ENCODE measurements around the gene ANAPC13. TPM values are rescaled to one million over a fixed set of nuclear protein-coding genes. Genes with fewer than 3 reads are reported as not detected.

Gene ANAPC13
- total RNA-seq, 1 experiment from 2014 or later, result 68.8 TPM

DNA sequence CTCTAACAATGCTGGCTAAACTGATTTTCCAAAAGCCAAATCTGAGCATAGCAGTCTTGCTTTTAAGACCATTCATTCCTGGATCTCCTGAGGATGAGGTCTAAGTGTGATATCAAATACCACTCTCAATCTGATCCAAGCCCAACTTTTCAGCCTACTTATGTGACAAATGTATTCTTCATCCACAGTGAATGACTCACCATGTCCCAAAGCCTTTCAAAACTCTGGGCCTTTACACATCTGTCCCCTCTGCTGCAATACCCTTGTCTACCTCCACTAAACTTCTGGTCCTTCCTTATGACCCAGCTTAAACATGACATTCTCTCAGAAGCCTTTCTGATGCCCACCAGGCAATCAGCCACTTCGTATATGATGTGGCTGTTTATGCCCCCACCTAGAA is 4.6 kb downstream of the ANAPC13 start:
- H3K36me3 ChIP-seq (ENCODE audit: control insufficient read depth, insufficient read depth, low read length), result peaks cover 39% of the 10 kb centered on the region
- POLR2A ChIA-PET, result no interaction called here

DNA sequence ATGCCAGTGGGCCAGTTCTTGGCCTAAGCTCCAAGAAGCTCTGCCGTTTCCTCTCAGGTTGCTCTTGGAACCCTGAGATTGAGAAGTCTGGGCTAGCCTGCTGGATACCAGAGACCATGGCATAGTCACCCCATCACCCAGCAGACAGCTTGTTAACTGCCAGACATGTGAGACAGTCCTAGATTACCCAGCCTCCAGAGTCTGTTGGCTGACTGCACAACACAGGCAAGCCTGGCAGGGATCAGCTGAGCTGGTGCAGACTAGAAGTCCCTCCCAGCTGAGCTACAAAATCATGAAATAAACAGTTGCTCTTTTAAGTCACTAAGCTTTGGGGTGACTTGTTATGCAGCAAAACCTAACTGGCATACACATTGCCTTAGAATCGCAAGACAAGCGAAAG is 5.2 kb downstream of the ANAPC13 start:
- BruUV-seq (replicated peaks), result no TSS peak

More for the DNA sequence above, 4.6 kb downstream of the ANAPC13 start:
- Histone ChIP-seq H3K9me3 (ENCODE audit: control insufficient read depth, insufficient read depth, low read depth, low read length) (no peaks in the 10 kb centered on the region), H3K27me3 (ENCODE audit: control insufficient read depth, insufficient read depth, low read length) (no peaks in the 10 kb centered on the region), H3K4me1 (ENCODE audit: control insufficient read depth, insufficient read depth, low read length) (peaks cover 12% of the 10 kb centered on the region), H3K4me3 (ENCODE audit: low read depth in 2 of 2, low read length in 2 of 2) (no peak overlapping the region), H3K27ac (ENCODE audit: low read length) (no peak overlapping the region)
- TF ChIP-seq TCF7L2 (IDR thresholded peaks at IDR 0.05; ENCODE audit: low read depth, low read length) (no peak), SIN3A (IDR thresholded peaks at IDR 0.05; ENCODE audit: borderline replicate concordance, insufficient read depth, low read depth, low read length) (no peak), POLR2AphosphoS5 (IDR thresholded peaks at IDR 0.05; ENCODE audit: low read depth, low read length) (no peak)
- TF ChIP-seq, protein P1, sequence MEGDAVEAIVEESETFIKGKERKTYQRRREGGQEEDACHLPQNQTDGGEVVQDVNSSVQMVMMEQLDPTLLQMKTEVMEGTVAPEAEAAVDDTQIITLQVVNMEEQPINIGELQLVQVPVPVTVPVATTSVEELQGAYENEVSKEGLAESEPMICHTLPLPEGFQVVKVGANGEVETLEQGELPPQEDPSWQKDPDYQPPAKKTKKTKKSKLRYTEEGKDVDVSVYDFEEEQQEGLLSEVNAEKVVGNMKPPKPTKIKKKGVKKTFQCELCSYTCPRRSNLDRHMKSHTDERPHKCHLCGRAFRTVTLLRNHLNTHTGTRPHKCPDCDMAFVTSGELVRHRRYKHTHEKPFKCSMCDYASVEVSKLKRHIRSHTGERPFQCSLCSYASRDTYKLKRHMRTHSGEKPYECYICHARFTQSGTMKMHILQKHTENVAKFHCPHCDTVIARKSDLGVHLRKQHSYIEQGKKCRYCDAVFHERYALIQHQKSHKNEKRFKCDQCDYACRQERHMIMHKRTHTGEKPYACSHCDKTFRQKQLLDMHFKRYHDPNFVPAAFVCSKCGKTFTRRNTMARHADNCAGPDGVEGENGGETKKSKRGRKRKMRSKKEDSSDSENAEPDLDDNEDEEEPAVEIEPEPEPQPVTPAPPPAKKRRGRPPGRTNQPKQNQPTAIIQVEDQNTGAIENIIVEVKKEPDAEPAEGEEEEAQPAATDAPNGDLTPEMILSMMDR (IDR thresholded peaks at IDR 0.05), result no peak
- TF ChIP-seq, protein P2, sequence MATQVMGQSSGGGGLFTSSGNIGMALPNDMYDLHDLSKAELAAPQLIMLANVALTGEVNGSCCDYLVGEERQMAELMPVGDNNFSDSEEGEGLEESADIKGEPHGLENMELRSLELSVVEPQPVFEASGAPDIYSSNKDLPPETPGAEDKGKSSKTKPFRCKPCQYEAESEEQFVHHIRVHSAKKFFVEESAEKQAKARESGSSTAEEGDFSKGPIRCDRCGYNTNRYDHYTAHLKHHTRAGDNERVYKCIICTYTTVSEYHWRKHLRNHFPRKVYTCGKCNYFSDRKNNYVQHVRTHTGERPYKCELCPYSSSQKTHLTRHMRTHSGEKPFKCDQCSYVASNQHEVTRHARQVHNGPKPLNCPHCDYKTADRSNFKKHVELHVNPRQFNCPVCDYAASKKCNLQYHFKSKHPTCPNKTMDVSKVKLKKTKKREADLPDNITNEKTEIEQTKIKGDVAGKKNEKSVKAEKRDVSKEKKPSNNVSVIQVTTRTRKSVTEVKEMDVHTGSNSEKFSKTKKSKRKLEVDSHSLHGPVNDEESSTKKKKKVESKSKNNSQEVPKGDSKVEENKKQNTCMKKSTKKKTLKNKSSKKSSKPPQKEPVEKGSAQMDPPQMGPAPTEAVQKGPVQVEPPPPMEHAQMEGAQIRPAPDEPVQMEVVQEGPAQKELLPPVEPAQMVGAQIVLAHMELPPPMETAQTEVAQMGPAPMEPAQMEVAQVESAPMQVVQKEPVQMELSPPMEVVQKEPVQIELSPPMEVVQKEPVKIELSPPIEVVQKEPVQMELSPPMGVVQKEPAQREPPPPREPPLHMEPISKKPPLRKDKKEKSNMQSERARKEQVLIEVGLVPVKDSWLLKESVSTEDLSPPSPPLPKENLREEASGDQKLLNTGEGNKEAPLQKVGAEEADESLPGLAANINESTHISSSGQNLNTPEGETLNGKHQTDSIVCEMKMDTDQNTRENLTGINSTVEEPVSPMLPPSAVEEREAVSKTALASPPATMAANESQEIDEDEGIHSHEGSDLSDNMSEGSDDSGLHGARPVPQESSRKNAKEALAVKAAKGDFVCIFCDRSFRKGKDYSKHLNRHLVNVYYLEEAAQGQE (IDR thresholded peaks at IDR 0.05; ENCODE audit: insufficient read depth in 1 of 2, low read depth in 2 of 2, low read length in 1 of 2), result no peak
- intact Hi-C loops (cut with micrococcal nuclease; ENCODE audit: unreplicated experiment), result no loop called here
- BruUV-seq (replicated peaks), result no TSS peak
- CTCF ChIA-PET, result no interaction called here
- in situ Hi-C loops (cut with HindIII; ENCODE audit: low pct_unique_long_range_greater_than_20kb, low sequenced_read_pairs), result no loop called here
- DNase-seq (ENCODE audit: low read depth, low spot score), result no peak
- no peak for ATAC-seq

More for the DNA sequence above, 5.2 kb downstream of the ANAPC13 start:
- Histone ChIP-seq H3K27me3 (ENCODE audit: control insufficient read depth, insufficient read depth, low read length) (no peaks in the 10 kb centered on the region), H3K27ac (ENCODE audit: low read length) (no peak overlapping the region), H3K4me3 (ENCODE audit: low read depth in 2 of 2, low read length in 2 of 2) (no peak overlapping the region), H3K36me3 (ENCODE audit: control insufficient read depth, insufficient read depth, low read length) (peaks cover 39% of the 10 kb centered on the region), H3K4me1 (ENCODE audit: control insufficient read depth, insufficient read depth, low read length) (peaks cover 12% of the 10 kb centered on the region), H3K9me3 (ENCODE audit: control insufficient read depth, insufficient read depth, low read depth, low read length) (no peaks in the 10 kb centered on the region)
- in situ Hi-C loops (cut with HindIII; ENCODE audit: low pct_unique_long_range_greater_than_20kb, low sequenced_read_pairs), result no loop called here
- ATAC-seq, result no peak
- intact Hi-C loops (cut with micrococcal nuclease; ENCODE audit: unreplicated experiment), result no loop called here
- TF ChIP-seq, protein P2 (IDR thresholded peaks at IDR 0.05; ENCODE audit: insufficient read depth in 1 of 2, low read depth in 2 of 2, low read length in 1 of 2), result no peak
- TF ChIP-seq TCF7L2 (IDR thresholded peaks at IDR 0.05; ENCODE audit: low read depth, low read length) (no peak), SIN3A (IDR thresholded peaks at IDR 0.05; ENCODE audit: borderline replicate concordance, insufficient read depth, low read depth, low read length) (no peak), POLR2AphosphoS5 (IDR thresholded peaks at IDR 0.05; ENCODE audit: low read depth, low read length) (no peak)
- TF ChIP-seq, protein P1 (IDR thresholded peaks at IDR 0.05), result no peak
- POLR2A ChIA-PET, result no interaction called here
- DNase-seq (ENCODE audit: low read depth, low spot score), result no peak
- CTCF ChIA-PET, result interaction anchor here (0.5 to 0.9 kb wide), 2 partner anchors 11 to 173 kb away, joined by 3 to 6 read pairs; no protein-coding TSS in a partner anchor
